ENCODE data around the gene MAP3K5. TPM values are rescaled to one million over a fixed set of nuclear protein-coding genes. Genes with fewer than 3 reads are reported as not detected.

The MAP3K5 gene
- total RNA-seq, 1 donor from 2014 or later, result 0.02 TPM

GRCh38 chr6:136764517-136764993 lies 27.7 kb downstream of the MAP3K5 start:
- Histone ChIP-seq H3K79me2 (ENCODE audit: low read depth) (no peaks in the 10 kb centered on the region), H4K20me1 (ENCODE audit: low read depth) (no peaks in the 10 kb centered on the region), H3K9me3 (ENCODE audit: low read depth) (no peaks in the 10 kb centered on the region), H3K27me3 (no peaks in the 10 kb centered on the region), H3K27ac (no peak overlapping the region), H3K4me2 (no peak overlapping the region), H3K9ac (no peak overlapping the region), H3F3A (ENCODE audit: low read depth) (no peaks in the 10 kb centered on the region), H3K36me3 (no peaks in the 10 kb centered on the region), H3K4me1 (no peaks in the 10 kb centered on the region), H2AFZ (replicated peaks) (no peak overlapping the region), H3K4me3 (no peak overlapping the region)
- no peak overlapping the region for H3K4me3 Mint-ChIP-seq
- no peaks in the 10 kb centered on the region for H3K36me3 Mint-ChIP-seq
- no peak for TF ChIP-seq EZH2 (IDR thresholded peaks at IDR 0.05)
- no peak for TF ChIP-seq EZH2phosphoT487 (IDR thresholded peaks at IDR 0.05)
- no peak for TF ChIP-seq CTCF (IDR thresholded peaks at IDR 0.05)
- no peaks in the 10 kb centered on the region for H3K27me3 Mint-ChIP-seq (ENCODE audit: insufficient read depth, low read depth)
- peaks cover 13% of the 10 kb centered on the region for H3K4me1 Mint-ChIP-seq
- no peak overlapping the region for H3K27ac Mint-ChIP-seq
- no peaks in the 10 kb centered on the region for H3K9me3 Mint-ChIP-seq
- DNase-seq (ENCODE audit: low spot score), result no peak

- Histone ChIP-seq H3K27ac (no peak overlapping the region), H3K27me3 (no peaks in the 10 kb centered on the region), H3K79me2 (ENCODE audit: low read depth) (no peaks in the 10 kb centered on the region)
These were observed 28.4 kb downstream of the MAP3K5 start for GRCh38 chr6:136763716-136764516.

GRCh38 chr6:136763255-136763654 lies 29.0 kb downstream of the MAP3K5 start:
- TF ChIP-seq EZH2phosphoT487 (IDR thresholded peaks at IDR 0.05), result no peak
- TF ChIP-seq EZH2 (IDR thresholded peaks at IDR 0.05), result no peak
- no peak for TF ChIP-seq CTCF (IDR thresholded peaks at IDR 0.05)
- H3K4me3 Mint-ChIP-seq, result no peak overlapping the region

More at GRCh38 chr6:136763716-136764516, 28.4 kb downstream of the MAP3K5 start:
- TF ChIP-seq EZH2 (IDR thresholded peaks at IDR 0.05), result no peak
- H3K4me3 Mint-ChIP-seq, result no peak overlapping the region
- Histone ChIP-seq H2AFZ (replicated peaks) (no peak overlapping the region), H3F3A (ENCODE audit: low read depth) (no peaks in the 10 kb centered on the region), H3K4me3 (no peak overlapping the region), H3K4me1 (no peaks in the 10 kb centered on the region), H4K20me1 (ENCODE audit: low read depth) (no peaks in the 10 kb centered on the region), H3K36me3 (no peaks in the 10 kb centered on the region), H3K4me2 (no peak overlapping the region), H3K9ac (no peak overlapping the region), H3K9me3 (ENCODE audit: low read depth) (no peaks in the 10 kb centered on the region)
- H3K27me3 Mint-ChIP-seq (ENCODE audit: insufficient read depth, low read depth), result no peaks in the 10 kb centered on the region
- peaks cover 13% of the 10 kb centered on the region for H3K4me1 Mint-ChIP-seq
- no peaks in the 10 kb centered on the region for H3K9me3 Mint-ChIP-seq
- H3K27ac Mint-ChIP-seq, result no peak overlapping the region
- no peaks in the 10 kb centered on the region for H3K36me3 Mint-ChIP-seq
- DNase-seq (ENCODE audit: low spot score), result no peak

More at GRCh38 chr6:136763255-136763654, 29.0 kb downstream of the MAP3K5 start:
- Mint-ChIP-seq H3K27ac (no peak overlapping the region), H3K36me3 (no peaks in the 10 kb centered on the region), H3K4me1 (peaks cover 13% of the 10 kb centered on the region), H3K27me3 (ENCODE audit: insufficient read depth, low read depth) (peaks cover 2% of the 10 kb centered on the region), H3K9me3 (no peaks in the 10 kb centered on the region)
- H3K27ac ChIP-seq, result no peak overlapping the region
- no peaks in the 10 kb centered on the region for H3K27me3 ChIP-seq
- H3K9ac ChIP-seq, result no peak overlapping the region
- H2AFZ ChIP-seq (replicated peaks), result no peak overlapping the region
- H3K4me2 ChIP-seq, result no peak overlapping the region
- no peaks in the 10 kb centered on the region for H3K79me2 ChIP-seq (ENCODE audit: low read depth)
- no peaks in the 10 kb centered on the region for H3K36me3 ChIP-seq
- H3K4me1 ChIP-seq, result no peaks in the 10 kb centered on the region
- H4K20me1 ChIP-seq (ENCODE audit: low read depth), result no peaks in the 10 kb centered on the region
- no peak overlapping the region for H3K4me3 ChIP-seq
- no peaks in the 10 kb centered on the region for H3F3A ChIP-seq (ENCODE audit: low read depth)
- H3K9me3 ChIP-seq (ENCODE audit: low read depth), result no peaks in the 10 kb centered on the region
- DNase-seq (ENCODE audit: low spot score), result no peak
